Activated CD4-positive, alpha-beta T cell treated with anti-CD3 and anti-CD28 coated beads, Interleukin-2, amount 50 U/mL, for 24 hours (primary cell): ENCODE measurements around the gene TTC27.
"Not testable (repeated sequence)": the region's sequence is repeated elsewhere in the genome, so short reads cannot be mapped to it uniquely, and the experiment has no call there.

Experiments
- DNase-seq, 2 donors: peaks; one replicate each; pipeline ENCODE4 v3.0.0-alpha.2; 2020; ENCODE audit warnings: low read depth in 1 of 2, low spot score in 1 of 2

Gene TTC27

DNA sequence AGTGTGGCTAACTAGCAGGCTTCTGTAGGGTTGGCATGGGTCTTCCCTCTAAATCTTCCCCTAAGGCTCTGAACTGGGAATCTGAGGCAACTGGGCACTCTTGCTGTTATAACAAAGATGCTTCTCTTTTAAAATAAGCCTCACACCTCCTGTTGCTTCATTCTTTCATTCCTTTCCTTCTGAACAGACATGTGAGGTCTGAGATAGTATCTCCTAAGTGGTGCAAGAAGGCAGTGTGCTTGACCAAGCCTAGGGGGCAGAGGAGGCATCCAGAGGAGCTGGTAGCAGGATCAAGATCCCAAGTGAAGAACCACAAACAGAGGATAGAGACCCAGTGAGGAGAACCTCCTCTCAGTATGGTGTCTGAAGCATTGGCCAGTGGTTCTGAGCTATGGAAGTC lies 90.9 kb downstream of the TTC27 start:
- no peak for DNase-seq

DNA sequence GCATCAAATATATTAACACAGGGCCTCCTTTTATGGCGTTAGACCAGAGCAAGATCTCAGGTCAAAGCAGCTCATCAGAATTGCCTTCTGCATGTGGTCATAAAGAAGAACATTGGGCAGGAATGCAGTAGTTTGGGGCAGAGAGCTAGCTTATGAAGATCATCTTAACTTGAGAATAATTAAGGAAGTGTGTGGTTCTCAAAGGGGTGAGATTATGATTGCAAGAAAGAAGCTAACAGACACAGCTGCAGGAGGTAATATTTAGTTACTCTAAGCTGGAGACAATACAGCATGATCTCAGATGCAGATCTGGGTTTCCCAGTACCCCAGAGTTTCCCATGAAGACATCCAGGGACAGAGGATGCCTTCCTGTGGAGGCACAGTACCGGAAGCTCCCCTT lies 91.6 kb downstream of the TTC27 start:
- no peak for DNase-seq

DNA sequence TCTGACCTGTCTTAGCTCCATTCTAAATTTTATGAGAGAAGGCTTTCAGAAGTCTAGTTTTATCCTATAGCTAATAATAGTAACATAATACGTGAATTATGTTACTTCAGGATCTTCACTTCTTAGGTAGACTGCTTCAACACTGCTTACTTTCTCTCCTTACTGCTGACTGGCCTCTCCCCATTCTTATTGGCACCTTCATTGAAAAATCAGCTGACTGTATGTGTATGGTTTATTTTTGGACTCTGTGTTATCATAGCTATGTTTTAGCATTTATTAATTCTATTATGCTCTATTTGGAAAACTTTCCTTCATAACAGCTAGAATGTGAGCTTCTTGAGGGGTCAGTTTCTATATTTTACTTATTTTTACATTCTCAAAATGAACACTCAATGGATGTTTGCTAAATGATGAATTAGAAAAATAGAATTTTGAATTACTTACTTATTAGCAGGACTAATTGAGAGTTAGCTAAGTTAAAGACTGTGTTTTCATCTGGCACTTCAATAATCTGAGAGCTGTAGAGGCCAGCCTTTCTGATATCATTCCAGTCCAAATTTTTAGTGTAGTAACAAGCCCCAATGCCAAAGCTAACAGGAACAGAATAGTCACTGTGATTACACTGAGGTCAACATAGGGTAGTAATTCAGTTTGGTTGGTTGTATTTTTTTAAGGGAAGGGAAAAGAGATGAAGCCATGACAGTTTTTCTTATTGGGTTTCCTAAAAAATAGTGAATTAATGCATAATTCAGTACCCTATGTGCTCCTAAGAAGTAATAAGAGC lies 92.3 kb downstream of the TTC27 start:
- no peak for DNase-seq

- no peak for DNase-seq
Measured at GRCh38 chr2:32720771-32721170, 92.9 kb downstream of the TTC27 start.

GRCh38 chr2:32721376-32721775 lies 93.5 kb downstream of the TTC27 start:
- DNase-seq: no peak

GRCh38 chr2:32723467-32724079 lies 95.7 kb downstream of the TTC27 start:
- no peak for DNase-seq

DNA sequence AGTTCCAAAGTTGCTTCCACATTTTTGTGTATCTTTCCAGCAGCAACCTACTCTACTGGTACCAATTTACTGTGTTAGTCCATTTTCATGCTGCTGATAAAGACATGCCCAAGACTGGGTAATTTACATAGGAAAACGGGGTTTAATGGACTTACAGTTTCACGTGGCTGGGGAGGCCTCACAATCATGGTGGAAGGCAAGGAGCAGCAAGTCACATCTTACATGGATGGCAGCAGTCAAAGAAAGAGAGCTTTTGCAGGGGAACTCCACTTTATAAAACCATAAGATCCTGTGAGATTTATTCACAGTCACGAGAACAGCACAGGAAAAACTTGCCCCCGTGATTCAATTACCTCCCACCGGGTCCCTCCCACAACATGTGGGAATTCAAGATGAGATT lies 98.8 kb downstream of the TTC27 start:
- not testable (repeated sequence) for DNase-seq

DNA sequence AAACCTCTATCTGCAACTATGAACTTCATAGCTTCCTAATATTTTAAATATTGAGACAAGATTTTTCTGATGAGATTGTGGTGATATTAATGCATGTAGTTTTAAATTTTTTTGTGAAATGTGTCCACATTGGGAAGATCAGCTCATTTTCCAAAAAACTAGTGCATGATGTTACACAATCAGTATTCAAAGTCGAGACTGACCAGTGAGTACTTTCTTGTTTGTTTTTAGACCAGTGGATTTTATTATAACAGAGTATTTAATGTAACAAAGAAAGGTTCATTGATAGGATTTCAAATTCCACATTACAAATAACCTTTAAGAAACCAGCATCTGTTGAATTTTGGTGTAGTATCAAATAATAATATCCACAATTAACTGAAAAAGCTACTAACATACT lies 99.3 kb downstream of the TTC27 start:
- DNase-seq: no peak

DNA sequence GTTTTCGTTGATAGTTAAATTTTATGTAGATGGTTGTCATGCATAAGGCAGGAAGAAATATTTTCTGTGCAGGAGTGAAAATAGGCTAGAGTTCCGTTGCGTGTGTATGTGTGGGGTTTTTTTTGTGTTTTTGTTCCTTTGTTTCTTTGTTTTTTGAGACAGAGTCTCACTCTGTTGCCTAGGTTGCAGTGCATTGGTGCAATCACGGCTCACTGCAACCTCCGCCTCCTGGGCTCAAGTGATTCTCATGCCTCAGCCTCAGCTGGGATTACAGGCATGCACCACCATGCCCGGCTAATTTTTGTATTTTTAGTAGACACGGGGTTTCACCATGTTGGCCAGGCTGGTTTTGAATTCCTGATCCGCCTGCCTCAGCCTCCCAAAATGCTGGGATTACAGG lies 103.1 kb downstream of the TTC27 start:
- not testable (repeated sequence) for DNase-seq

DNA sequence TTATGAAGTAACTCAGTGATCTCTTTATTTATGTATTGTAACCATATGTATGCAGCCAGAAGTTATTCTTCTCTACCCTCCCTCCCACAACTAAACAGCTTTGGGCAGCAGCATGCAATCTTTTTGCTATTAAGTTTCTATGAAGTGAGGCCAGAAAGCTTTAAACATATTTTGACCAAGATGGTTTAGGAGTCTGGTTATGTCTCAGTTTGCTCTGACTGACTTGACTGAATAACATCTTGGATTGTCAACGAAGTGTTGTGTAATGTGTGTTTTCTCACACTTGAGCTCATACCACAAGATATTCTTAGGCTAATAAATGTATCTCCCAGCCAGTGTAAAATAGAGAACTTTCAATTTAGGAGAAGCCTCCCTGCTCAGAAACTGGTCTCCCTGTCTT lies 104.3 kb downstream of the TTC27 start:
- no peak for DNase-seq

DNA sequence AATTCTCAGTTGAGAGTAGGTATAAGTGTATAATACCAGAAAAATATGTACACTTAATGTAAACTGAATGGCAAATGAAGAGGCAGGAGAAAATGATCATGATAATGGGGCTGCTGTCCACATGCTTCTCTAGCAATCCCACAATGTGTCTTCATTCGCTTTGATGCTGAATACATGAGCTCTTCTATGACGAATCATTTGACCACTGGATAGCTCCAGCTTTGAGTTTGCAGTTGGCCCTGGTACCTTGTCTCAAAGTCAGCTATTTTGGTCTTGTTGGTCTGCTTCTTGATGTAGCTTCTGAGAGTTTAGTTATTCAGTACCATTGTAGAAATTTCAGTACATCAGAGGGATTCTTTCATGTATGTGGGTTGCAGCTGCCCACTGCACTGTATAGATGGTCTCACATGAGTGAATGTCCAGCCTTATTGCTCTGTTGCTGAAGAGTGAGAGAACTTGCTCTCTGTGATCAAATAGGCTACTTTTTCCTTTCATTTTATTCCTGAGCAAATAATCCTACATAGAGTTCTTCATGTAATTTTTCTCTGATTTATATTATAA lies 105.1 kb downstream of the TTC27 start:
- DNase-seq: no peak

- DNase-seq: no peak
Measured at GRCh38 chr2:32735348-32735747, 107.5 kb downstream of the TTC27 start.

- DNase-seq: no peak
Measured at GRCh38 chr2:32738939-32739338, 111.1 kb downstream of the TTC27 start.

DNA sequence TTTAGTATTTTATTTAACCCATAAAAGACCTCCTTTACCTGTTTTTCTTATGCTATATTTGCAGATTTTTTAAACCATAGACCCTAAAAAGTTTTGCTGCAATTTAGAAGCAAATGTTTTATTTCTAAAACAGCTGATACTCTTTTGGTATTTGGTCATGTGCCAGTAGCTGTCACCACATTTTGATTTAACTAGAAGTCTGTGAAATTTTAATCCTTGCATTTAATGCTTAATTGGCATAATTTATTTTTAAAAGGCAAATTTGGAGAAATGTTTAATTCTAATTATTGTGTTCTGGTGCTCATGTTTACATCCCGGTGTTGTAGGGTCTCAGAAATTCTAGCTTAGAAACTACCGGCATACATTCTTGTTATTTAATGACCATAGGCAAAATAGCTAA lies 111.8 kb downstream of the TTC27 start:
- no peak for DNase-seq

- DNase-seq: no peak
Measured at GRCh38 chr2:32741575-32741974, 113.7 kb downstream of the TTC27 start.

DNA sequence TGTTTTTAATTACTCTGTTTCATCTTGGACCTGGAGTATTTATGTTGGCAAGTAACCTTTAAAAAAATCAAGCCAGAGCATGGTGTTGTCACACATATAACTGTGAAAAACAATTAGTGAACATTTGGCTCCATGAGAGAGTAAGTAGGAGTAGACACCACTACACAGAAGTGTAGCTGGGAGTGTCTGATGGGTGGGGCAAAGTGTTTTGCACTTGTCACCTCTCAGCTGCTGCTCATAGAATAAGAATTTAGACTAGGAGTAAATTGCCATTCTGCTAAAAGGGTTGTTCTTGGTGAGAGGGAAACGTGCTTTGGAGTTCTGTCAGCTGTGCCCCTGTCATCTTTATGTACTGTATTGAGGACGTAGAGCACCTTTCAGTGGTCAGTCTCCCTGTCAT lies 114.5 kb downstream of the TTC27 start:
- no peak for DNase-seq

DNA sequence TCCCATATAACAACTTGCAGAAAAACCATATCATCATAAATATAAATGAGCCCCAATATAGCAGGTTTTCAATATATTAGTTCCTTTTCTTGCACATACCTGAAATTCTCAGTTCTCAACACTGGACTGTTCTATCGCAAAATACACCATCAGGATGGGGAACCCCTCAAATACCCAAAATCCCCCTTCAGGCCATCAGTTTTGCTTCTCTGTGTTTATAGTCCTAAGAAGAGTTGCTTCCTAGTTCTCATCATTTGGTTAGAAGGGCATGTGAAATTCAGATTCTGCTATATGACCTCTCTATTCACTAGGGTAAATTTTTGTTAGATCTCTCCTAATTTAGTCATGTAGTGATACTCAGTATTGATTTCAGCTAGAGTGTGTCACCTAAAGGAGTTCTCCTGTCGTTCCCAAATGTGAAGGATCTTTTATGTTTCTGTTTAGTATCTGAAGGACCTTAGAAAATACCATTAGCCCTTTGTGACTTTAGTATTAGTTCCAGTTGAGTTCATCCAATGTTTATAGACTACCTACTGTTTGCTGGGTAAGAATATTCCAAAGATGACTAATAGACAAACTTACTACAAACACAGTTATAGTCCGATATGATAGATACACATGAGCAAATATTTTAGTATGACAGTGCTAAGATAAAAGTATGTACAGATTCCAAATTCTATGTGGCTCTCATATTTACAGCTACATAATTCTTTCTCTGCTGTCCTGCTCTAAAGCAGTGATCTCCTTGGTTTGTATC lies 115.8 kb downstream of the TTC27 start:
- no peak for DNase-seq

- DNase-seq: peak in 1 of 2 donors; percentile 1
Measured at GRCh38 chr2:32745191-32745590, 117.3 kb downstream of the TTC27 start.

- no peak for DNase-seq
Measured at GRCh38 chr2:32745675-32746074, 117.8 kb downstream of the TTC27 start.

DNA sequence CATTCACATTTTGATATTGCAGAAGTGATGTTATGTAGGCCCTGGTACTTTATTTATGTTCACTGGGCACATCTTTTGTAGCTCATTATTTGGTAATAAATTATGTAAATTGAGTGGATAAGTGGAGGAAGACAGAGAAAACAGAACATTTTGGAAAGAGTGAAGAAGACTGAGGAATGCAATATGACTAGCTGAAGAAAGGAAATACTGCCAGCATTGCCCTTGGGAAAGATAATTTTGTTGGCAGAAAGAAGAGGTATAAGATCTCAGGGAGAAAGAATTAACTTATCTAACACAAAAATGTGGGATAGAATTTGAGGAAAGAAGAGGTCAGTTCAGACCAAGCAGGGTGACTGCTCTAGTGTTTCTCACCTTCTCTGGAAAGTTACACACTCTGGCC lies 118.8 kb downstream of the TTC27 start:
- no peak for DNase-seq

GRCh38 chr2:32748158-32748557 lies 120.3 kb downstream of the TTC27 start:
- DNase-seq: no peak

- DNase-seq: no peak
Measured at GRCh38 chr2:32750880-32751279, 123.0 kb downstream of the TTC27 start.
